MM.1S (cell line): ENCODE data around the gene SEPTIN3.

ENCODE experiments used
- DNase-seq: peaks from one replicate; pipeline ENCODE4 v3.0.0-alpha.2; 2015
- H2AFZ ChIP-seq: fragments of 300-600 bp; sonication (generic); 2 replicates; pipeline ENCODE4 v1.6.0; 2016; ENCODE audit warnings: antibody characterized with exemption, low read length
- H3F3A ChIP-seq: fragments of 300-600 bp; sonication (generic); 2 replicates; pipeline ENCODE4 v1.6.1; 2016; ENCODE audit warnings: mild to moderate bottlenecking, antibody characterized with exemption, low read length, moderate library complexity, mixed read lengths; ENCODE audit not compliant: insufficient read depth
- H3K27ac ChIP-seq: fragments of 300-600 bp; sonication (generic); 2 replicates; pipeline ENCODE4 v1.5.1; 2016; ENCODE audit warnings: mild to moderate bottlenecking, low read length
- H3K27me3 ChIP-seq: fragments of 300-600 bp; sonication (generic); replicated peaks from 2 replicates; pipeline ENCODE4 v1.6.0; 2016; ENCODE audit warnings: low read length; ENCODE audit not compliant: insufficient read depth
- H3K36me3 ChIP-seq: fragments of 300-600 bp; sonication (generic); replicated peaks from 2 replicates; pipeline ENCODE4 v1.6.1; 2016; ENCODE audit warnings: mild to moderate bottlenecking, low read length, mixed read lengths; ENCODE audit not compliant: insufficient read depth
- H3K4me1 ChIP-seq: fragments of 300-600 bp; sonication (generic); 2 replicates; pipeline ENCODE4 v1.6.1; 2016; ENCODE audit warnings: low read length, mixed read lengths
- H3K4me2 ChIP-seq: fragments of 300-600 bp; sonication (generic); 2 replicates; pipeline ENCODE4 v1.6.0; 2016; ENCODE audit warnings: low read depth, low read length
- H3K4me3 ChIP-seq: fragments of 300-600 bp; sonication (generic); 2 replicates; pipeline ENCODE4 v1.5.1; 2016; ENCODE audit warnings: low read length, mixed read lengths
- H3K79me2 ChIP-seq: fragments of 300-600 bp; sonication (generic); 2 replicates; pipeline ENCODE4 v1.6.1; 2016; ENCODE audit warnings: mixed run types, low read length, mixed read lengths
- H3K9ac ChIP-seq: fragments of 300-600 bp; sonication (generic); 2 replicates; pipeline ENCODE4 v1.6.1; 2016; ENCODE audit warnings: low read length, mixed read lengths
- H3K9me2 ChIP-seq: fragments of 300-600 bp; sonication (generic); replicated peaks from 2 replicates; pipeline ENCODE4 v1.6.1; 2016; ENCODE audit warnings: mild to moderate bottlenecking, low read length, mixed read lengths; ENCODE audit not compliant: insufficient read depth
- H3K9me3 ChIP-seq: fragments of 300-600 bp; sonication (generic); replicated peaks from 2 replicates; pipeline ENCODE4 v1.6.1; 2016; ENCODE audit warnings: mild to moderate bottlenecking, low read length, mixed read lengths; ENCODE audit not compliant: insufficient read depth
- H4K20me1 ChIP-seq: fragments of 300-600 bp; sonication (generic); 2 replicates; pipeline ENCODE4 v1.6.1; 2016; ENCODE audit warnings: mild to moderate bottlenecking, low read length, moderate library complexity, mixed read lengths; ENCODE audit not compliant: insufficient read depth
- EZH2 ChIP-seq: fragments of 300-600 bp; sonication (generic); optimal IDR thresholded peaks from 2 replicates; pipeline ENCODE3; 2017; ENCODE audit warnings: low read depth, mild to moderate bottlenecking, antibody characterized with exemption, low read length, mixed read lengths
- EZH2phosphoT487 ChIP-seq: fragments of 300-600 bp; sonication (generic); IDR thresholded peaks from 2 replicates; pipeline ENCODE4 v1.6.1; 2018; ENCODE audit warnings: antibody characterized with exemption, low read length
- TF ChIP-seq, protein P1 (sequence below): fragments of 300-600 bp; sonication (generic); IDR thresholded peaks from 2 replicates; pipeline ENCODE4 v1.5.1; 2016; ENCODE audit warnings: antibody characterized with exemption, low read length, mixed read lengths

Gene SEPTIN3

GRCh38 chr22:41996826-41997225 lies 27.6 kb downstream of the SEPTIN3 start:
- Histone ChIP-seq H3K27ac (no peak overlapping the region), H3K4me2 (no peak overlapping the region), H3K4me1 (peaks cover 15% of the 10 kb centered on the region), H4K20me1 (no peaks in the 10 kb centered on the region), H3K36me3 (no peaks in the 10 kb centered on the region), H3K9ac (no peak overlapping the region), H3K79me2 (peaks cover 10% of the 10 kb centered on the region), H2AFZ (no peak overlapping the region), H3K9me2 (no peaks in the 10 kb centered on the region), H3K27me3 (no peaks in the 10 kb centered on the region), H3K9me3 (no peaks in the 10 kb centered on the region), H3K4me3 (no peak overlapping the region), H3F3A (no peaks in the 10 kb centered on the region)
- DNase-seq, result no peak
- TF ChIP-seq, protein P1, sequence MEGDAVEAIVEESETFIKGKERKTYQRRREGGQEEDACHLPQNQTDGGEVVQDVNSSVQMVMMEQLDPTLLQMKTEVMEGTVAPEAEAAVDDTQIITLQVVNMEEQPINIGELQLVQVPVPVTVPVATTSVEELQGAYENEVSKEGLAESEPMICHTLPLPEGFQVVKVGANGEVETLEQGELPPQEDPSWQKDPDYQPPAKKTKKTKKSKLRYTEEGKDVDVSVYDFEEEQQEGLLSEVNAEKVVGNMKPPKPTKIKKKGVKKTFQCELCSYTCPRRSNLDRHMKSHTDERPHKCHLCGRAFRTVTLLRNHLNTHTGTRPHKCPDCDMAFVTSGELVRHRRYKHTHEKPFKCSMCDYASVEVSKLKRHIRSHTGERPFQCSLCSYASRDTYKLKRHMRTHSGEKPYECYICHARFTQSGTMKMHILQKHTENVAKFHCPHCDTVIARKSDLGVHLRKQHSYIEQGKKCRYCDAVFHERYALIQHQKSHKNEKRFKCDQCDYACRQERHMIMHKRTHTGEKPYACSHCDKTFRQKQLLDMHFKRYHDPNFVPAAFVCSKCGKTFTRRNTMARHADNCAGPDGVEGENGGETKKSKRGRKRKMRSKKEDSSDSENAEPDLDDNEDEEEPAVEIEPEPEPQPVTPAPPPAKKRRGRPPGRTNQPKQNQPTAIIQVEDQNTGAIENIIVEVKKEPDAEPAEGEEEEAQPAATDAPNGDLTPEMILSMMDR, result no peak
- no peak for TF ChIP-seq EZH2phosphoT487
- no peak for TF ChIP-seq EZH2

GRCh38 chr22:41998361-41999261 lies 29.4 kb downstream of the SEPTIN3 start, which contains the start of gene WBP2NL:
WBP2NL (plus strand) TSS chr22:41998788; CDS start chr22:41998819, 31 bp downstream.
- no peaks in the 10 kb centered on the region for H4K20me1 ChIP-seq
- peaks cover 10% of the 10 kb centered on the region for H3K79me2 ChIP-seq
- peak within 1 kb of the TSS; percentile 98 for H2AFZ ChIP-seq
- H3K27me3 ChIP-seq, result no peaks in the 10 kb centered on the region
- H3K27ac ChIP-seq, result peak within 1 kb of the TSS; percentile 48; the same call in 1 of the 2 replicates
- peak within 1 kb of the TSS; percentile 58 for H3K4me2 ChIP-seq
- H3K4me1 ChIP-seq, result peaks cover 15% of the 10 kb centered on the region
- TF ChIP-seq EZH2 (no peak), EZH2phosphoT487 (no peak)
- TF ChIP-seq, protein P1, result no peak
- no peaks in the 10 kb centered on the region for H3K36me3 ChIP-seq
- peak within 1 kb of the TSS; percentile 82 for H3K4me3 ChIP-seq
- H3K9me2 ChIP-seq, result no peaks in the 10 kb centered on the region
- peak; percentile 91 for DNase-seq
- H3K9ac ChIP-seq, result peak within 1 kb of the TSS; percentile 72
- H3F3A ChIP-seq, result no peaks in the 10 kb centered on the region
- H3K9me3 ChIP-seq, result no peaks in the 10 kb centered on the region

DNA sequence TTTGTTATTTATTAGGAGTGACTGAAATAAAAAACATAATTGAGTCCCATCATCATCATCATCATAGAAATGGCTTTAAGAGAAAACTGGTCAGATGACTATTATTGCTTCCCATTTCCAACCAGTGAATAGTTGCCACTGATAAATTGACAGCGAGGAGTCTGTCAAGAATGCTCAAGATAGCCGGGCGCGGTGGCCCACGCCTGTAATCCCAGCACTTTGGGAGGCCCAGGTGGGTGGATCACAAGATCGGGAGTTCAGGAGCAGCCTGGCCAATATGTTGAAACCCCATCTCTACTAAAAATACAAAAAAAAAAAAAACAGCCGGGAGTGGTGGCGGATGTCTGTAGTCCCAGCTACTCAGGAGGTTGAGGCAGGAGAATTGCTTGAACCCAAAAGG lies 31.2 kb downstream of the SEPTIN3 start:
- Histone ChIP-seq H3K27me3 (no peaks in the 10 kb centered on the region), H3K4me1 (peaks cover 15% of the 10 kb centered on the region), H3K27ac (no peak overlapping the region), H3F3A (no peaks in the 10 kb centered on the region), H4K20me1 (no peaks in the 10 kb centered on the region), H3K4me3 (no peak overlapping the region), H3K9me3 (no peaks in the 10 kb centered on the region), H2AFZ (no peak overlapping the region), H3K9me2 (no peaks in the 10 kb centered on the region), H3K36me3 (no peaks in the 10 kb centered on the region), H3K4me2 (no peak overlapping the region), H3K79me2 (peaks cover 10% of the 10 kb centered on the region), H3K9ac (no peak overlapping the region)
- DNase-seq, result no peak
- TF ChIP-seq, protein P1, result no peak
- TF ChIP-seq EZH2, result no peak
